Endothelial cell of umbilical vein (primary cell): Measurements from ENCODE around the gene TBCE. TPM values are rescaled to one million over a fixed set of nuclear protein-coding genes. Genes with fewer than 3 reads are reported as not detected.

ENCODE experiments used
- BruUV-seq: library from RNA; stranded (reverse); fragments of 400-500 nt; replicated peaks from 2 replicates; lab custom pipeline; 2021; lab: Mats Ljungman, UMichigan
- CTCF ChIA-PET: fragments of 300-600, 350-600 bp; sonication (Branson Sonifier 250); formaldehyde crosslinking; loops from one replicate; lab custom pipeline; 2021; ENCODE audit warnings: antibody characterized with exemption, inconsistent platforms; lab: Charles Lee
- POLR2A ChIA-PET: fragments of 300-600, 350-600 bp; sonication (Branson Sonifier 250); formaldehyde crosslinking; loops from one replicate; lab custom pipeline; 2021; ENCODE audit warnings: antibody characterized with exemption, inconsistent platforms; lab: Charles Lee
- DNase-seq: peaks from one replicate; pipeline ENCODE4 v3.0.0-alpha.2; 2011; ENCODE audit warnings: low read depth, low spot score
- FAIRE-seq: peaks from 2 replicates; lab custom pipeline; 2011; peaks lifted over from hg19 to GRCh38; lab: Jason Lieb, UNC
- H2AFZ ChIP-seq: 2 replicates; pipeline ENCODE4 v1.6.0; 2012; ENCODE audit warnings: low read depth, low read length, control low read depth, inconsistent platforms
- H3K27ac ChIP-seq: 2 replicates; pipeline ENCODE4 v1.5.1; 2011; ENCODE audit warnings: low read depth, mild to moderate bottlenecking, control low read depth, low read length, moderate library complexity; ENCODE audit not compliant: insufficient read depth
- H3K27me3 ChIP-seq, 2 experiments: 2 replicates each; pipeline versions ENCODE4 v1.6.0 to v1.6.1; 2011; ENCODE audit warnings: low read length in 2 of 2, mixed read lengths in 1 of 2; ENCODE audit not compliant: control insufficient read depth in 2 of 2, insufficient read depth in 2 of 2
- H3K36me3 ChIP-seq, 2 experiments: 2 replicates in 1 of 2; 3 replicates in 1 of 2; pipeline ENCODE4 v1.5.1; 2011; ENCODE audit warnings: low read length in 2 of 2, mild to moderate bottlenecking in 1 of 2, moderate library complexity in 1 of 2; ENCODE audit not compliant: control insufficient read depth in 2 of 2, insufficient read depth in 2 of 2; ENCODE audit errors: extremely low read depth in 1 of 2
- H3K4me1 ChIP-seq: 3 replicates; pipeline ENCODE4 v1.5.1; 2011; ENCODE audit warnings: mild to moderate bottlenecking, low read length; ENCODE audit not compliant: control insufficient read depth, insufficient read depth; ENCODE audit errors: extremely low read depth
- H3K4me2 ChIP-seq: 2 replicates; pipeline ENCODE4 v1.6.1; 2011; ENCODE audit warnings: low read length, control low read depth, mixed read lengths; ENCODE audit not compliant: insufficient read depth
- H3K4me3 ChIP-seq, 3 experiments: fragments of 200-600 bp in 1 of 3; sonication (generic), shearing (Covaris generic) in 1 of 3; replicated peaks in 1 of 3; 2 replicates each; pipeline ENCODE4 v1.5.1; 2011 to 2016; ENCODE audit warnings: control low read depth in 3 of 3, low read length in 3 of 3, mild to moderate bottlenecking in 2 of 3, inconsistent platforms in 1 of 3, low read depth in 1 of 3, moderate library complexity in 1 of 3; ENCODE audit not compliant: insufficient read depth in 1 of 3
- H3K79me2 ChIP-seq: 2 replicates; pipeline ENCODE4 v1.6.0; 2012; ENCODE audit warnings: low read length, inconsistent platforms; ENCODE audit not compliant: control insufficient read depth, insufficient read depth
- H3K9ac ChIP-seq: replicated peaks from 2 replicates; pipeline ENCODE3; 2011; ENCODE audit warnings: low read length, control low read depth; ENCODE audit not compliant: insufficient read depth; ENCODE audit errors: extremely low read depth
- H3K9me1 ChIP-seq: replicated peaks from 3 replicates; pipeline ENCODE4 v1.6.0; 2011; ENCODE audit warnings: mild to moderate bottlenecking, low read length; ENCODE audit not compliant: control insufficient read depth, insufficient read depth; ENCODE audit errors: extremely low read depth
- H3K9me3 ChIP-seq: replicated peaks from 2 replicates; pipeline ENCODE4 v1.5.1; 2012; ENCODE audit warnings: low read length, inconsistent platforms; ENCODE audit not compliant: control insufficient read depth, insufficient read depth
- H4K20me1 ChIP-seq: replicated peaks from 2 replicates; pipeline ENCODE3; 2011; ENCODE audit warnings: mild to moderate bottlenecking, low read length; ENCODE audit not compliant: control insufficient read depth, insufficient read depth; ENCODE audit errors: extremely low read depth
- EZH2 ChIP-seq: IDR thresholded peaks from 2 replicates; pipeline ENCODE4 v1.6.1; 2012; ENCODE audit warnings: borderline replicate concordance, low read depth, mild to moderate bottlenecking, moderate library complexity, low read length, inconsistent platforms; ENCODE audit not compliant: severe bottlenecking
- FOS ChIP-seq: IDR thresholded peaks from 2 replicates; pipeline ENCODE4 v1.6.1; 2011; ENCODE audit warnings: mild to moderate bottlenecking, low read length, moderate library complexity, borderline replicate concordance; ENCODE audit not compliant: insufficient read depth
- GATA2 ChIP-seq: IDR thresholded peaks from 2 replicates; pipeline ENCODE4 v1.7.0; 2011; ENCODE audit warnings: low read depth, mild to moderate bottlenecking, moderate library complexity, mixed read lengths, low read length; ENCODE audit not compliant: insufficient read length, insufficient read depth
- JUN ChIP-seq: IDR thresholded peaks from 2 replicates; pipeline ENCODE4 v1.6.1; 2011; ENCODE audit warnings: borderline replicate concordance, low read depth; ENCODE audit not compliant: insufficient read length, insufficient read depth
- MYC ChIP-seq: IDR thresholded peaks from one replicate; pipeline ENCODE4 v1.6.1; 2011; ENCODE audit warnings: mild to moderate bottlenecking, low read depth, low read length
- POLR2A ChIP-seq: IDR thresholded peaks from 2 replicates; pipeline ENCODE4 v1.6.1; 2012; ENCODE audit warnings: low read depth, mild to moderate bottlenecking, control low read depth, low read length
- POLR2AphosphoS5 ChIP-seq: IDR thresholded peaks from 2 replicates; pipeline ENCODE4 v1.6.1; 2012; ENCODE audit warnings: low read depth, mild to moderate bottlenecking, control low read depth, low read length, moderate library complexity; ENCODE audit not compliant: insufficient read depth
- dilution Hi-C: fragments of 300-500 bp; cut with MboI; formaldehyde crosslinking; loops from one replicate; pipeline ENCODE4 v1.15.0; 2019; ENCODE audit warnings: low sequenced_read_pairs; ENCODE audit not compliant: extremely low pct_ligation_motif_present
- intact Hi-C: fragments of 100-400 bp; cut with micrococcal nuclease; formaldehyde crosslinking; loops from one replicate; pipeline ENCODE4 v1.10.0; 2022
- polyA plus RNA-seq, 4 experiments: library from polyadenylated mRNA; depleted of rRNA in 3 of 4; stranded (reverse) in 3 of 4; unstranded in 1 of 4; fragments of >200 nt; gene quantifications; 2 replicates each; pipeline versions ENCODE4 v1.2.1 to v1.2.3, GENCODE V29; 2011 to 2012; ENCODE audit warnings: missing spikeins in 1 of 4
- total RNA-seq: library from RNA; stranded (reverse); gene quantifications from 2 replicates; pipeline ENCODE4 v1.2.3, GENCODE V29; 2021
- TF ChIP-seq, protein P1 (sequence below): IDR thresholded peaks from 2 replicates; pipeline ENCODE4 v1.6.1; 2011; ENCODE audit not compliant: insufficient read depth, insufficient read length
- TF ChIP-seq, protein P2 (sequence below), 2 donors: IDR thresholded peaks; 1 replicate in 1 of 2; 2 replicates in 1 of 2; pipeline ENCODE4 v1.5.1; 2011; ENCODE audit warnings: low read length in 2 of 2, mild to moderate bottlenecking in 2 of 2, moderate library complexity in 2 of 2, control low read depth in 1 of 2, inconsistent platforms in 1 of 2, low read depth in 1 of 2; ENCODE audit not compliant: insufficient read depth in 1 of 2; ENCODE audit errors: extremely low read depth in 1 of 2

The TBCE gene
- total and polyA plus RNA-seq, 2 donors (not counting 3 experiments of a cell fraction or from before 2014, with no cell fraction given), result 13.7 to 32.6 TPM

DNA sequence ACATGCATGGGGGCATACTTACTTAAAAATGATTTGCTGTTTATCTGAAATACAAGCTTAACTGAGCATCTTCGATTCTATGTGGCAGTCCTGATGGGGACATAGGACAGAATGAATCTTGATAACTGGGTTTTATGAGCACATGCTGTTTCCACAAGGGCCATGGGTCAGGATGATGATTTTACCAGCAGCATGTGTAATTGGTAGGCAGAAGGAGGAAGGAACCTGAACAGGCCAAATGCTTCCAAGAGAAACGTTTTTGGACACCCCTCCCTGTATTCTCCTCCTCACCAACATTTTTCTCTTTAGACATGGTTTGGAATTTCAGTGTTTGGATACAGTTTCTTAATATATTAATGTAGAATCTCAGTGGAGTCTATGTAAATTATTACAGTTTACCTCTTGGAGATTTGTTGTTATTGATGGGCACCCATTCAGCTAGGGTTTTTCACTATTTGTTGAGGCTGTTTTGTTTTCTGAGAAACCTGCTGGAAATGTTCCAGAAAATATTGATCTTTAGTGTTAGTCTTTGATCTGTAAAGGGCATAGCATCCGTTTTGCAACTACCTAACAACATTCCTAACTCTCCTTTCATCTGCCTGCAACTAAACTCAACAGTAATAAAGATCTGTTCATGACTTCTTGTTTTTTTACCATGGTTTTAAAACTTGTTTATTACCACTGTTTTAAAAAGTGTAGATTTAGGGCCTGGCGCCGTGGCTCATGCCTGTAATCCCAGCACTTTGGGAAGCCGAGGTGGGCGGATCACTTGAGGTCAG lies 42.0 kb downstream of the TBCE start:
- no peaks in the 10 kb centered on the region for H3K36me3 ChIP-seq
- no peak overlapping the region for H3K4me2 ChIP-seq
- no peaks in the 10 kb centered on the region for H4K20me1 ChIP-seq
- ChIA-PET CTCF (interaction anchor here (0.6 to 1.2 kb wide), 4 partner anchors 8 to 776 kb away, joined by 3 to 5 read pairs (median 4); no protein-coding TSS in a partner anchor), POLR2A (no interaction called here)
- no peak for DNase-seq
- intact Hi-C loops (no loop called here), dilution Hi-C loops (no loop called here)
- no peaks in the 10 kb centered on the region for H3K9me3 ChIP-seq
- no peak for TF ChIP-seq MYC
- no peak for TF ChIP-seq GATA2
- TF ChIP-seq FOS, result no peak
- no peak for TF ChIP-seq EZH2
- TF ChIP-seq POLR2A, result no peak
- TF ChIP-seq JUN, result no peak
- TF ChIP-seq POLR2AphosphoS5, result no peak
- TF ChIP-seq, protein P1, sequence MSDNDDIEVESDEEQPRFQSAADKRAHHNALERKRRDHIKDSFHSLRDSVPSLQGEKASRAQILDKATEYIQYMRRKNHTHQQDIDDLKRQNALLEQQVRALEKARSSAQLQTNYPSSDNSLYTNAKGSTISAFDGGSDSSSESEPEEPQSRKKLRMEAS, result no peak
- TF ChIP-seq, protein P2, sequence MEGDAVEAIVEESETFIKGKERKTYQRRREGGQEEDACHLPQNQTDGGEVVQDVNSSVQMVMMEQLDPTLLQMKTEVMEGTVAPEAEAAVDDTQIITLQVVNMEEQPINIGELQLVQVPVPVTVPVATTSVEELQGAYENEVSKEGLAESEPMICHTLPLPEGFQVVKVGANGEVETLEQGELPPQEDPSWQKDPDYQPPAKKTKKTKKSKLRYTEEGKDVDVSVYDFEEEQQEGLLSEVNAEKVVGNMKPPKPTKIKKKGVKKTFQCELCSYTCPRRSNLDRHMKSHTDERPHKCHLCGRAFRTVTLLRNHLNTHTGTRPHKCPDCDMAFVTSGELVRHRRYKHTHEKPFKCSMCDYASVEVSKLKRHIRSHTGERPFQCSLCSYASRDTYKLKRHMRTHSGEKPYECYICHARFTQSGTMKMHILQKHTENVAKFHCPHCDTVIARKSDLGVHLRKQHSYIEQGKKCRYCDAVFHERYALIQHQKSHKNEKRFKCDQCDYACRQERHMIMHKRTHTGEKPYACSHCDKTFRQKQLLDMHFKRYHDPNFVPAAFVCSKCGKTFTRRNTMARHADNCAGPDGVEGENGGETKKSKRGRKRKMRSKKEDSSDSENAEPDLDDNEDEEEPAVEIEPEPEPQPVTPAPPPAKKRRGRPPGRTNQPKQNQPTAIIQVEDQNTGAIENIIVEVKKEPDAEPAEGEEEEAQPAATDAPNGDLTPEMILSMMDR (IDR thresholded peaks at IDR 0.05; ENCODE audit: extremely low read depth in 1 of 2, insufficient read depth in 1 of 2, low read depth in 1 of 2, low read length in 2 of 2), result no peak
- H2AFZ ChIP-seq, result no peak overlapping the region
- no peak overlapping the region for H3K4me3 ChIP-seq
- no peak overlapping the region for H3K9ac ChIP-seq
- no peaks in the 10 kb centered on the region for H3K27me3 ChIP-seq
- no peak overlapping the region for H3K27ac ChIP-seq
- no peaks in the 10 kb centered on the region for H3K79me2 ChIP-seq
- FAIRE-seq, result no peak
- no TSS peak for BruUV-seq
- H3K4me1 ChIP-seq, result no peaks in the 10 kb centered on the region
- H3K9me1 ChIP-seq, result no peaks in the 10 kb centered on the region
